Effector CD4-positive, alpha-beta T cell (primary cell): Measurements from ENCODE around the gene MEP1A. TPM values are rescaled to one million over a fixed set of nuclear protein-coding genes. Genes with fewer than 3 reads are reported as not detected.
"Not testable (repeated sequence)": the region's sequence is repeated elsewhere in the genome, so short reads cannot be mapped to it uniquely, and the experiment has no call there.

Experiments used
- DNase-seq: peaks from one replicate; pipeline ENCODE4 v3.0.0-alpha.2; 2020
- total RNA-seq: gene quantifications from one replicate; lab custom pipeline; 2026; lab: John Stamatoyannopoulos, UW

The MEP1A gene, protein sequence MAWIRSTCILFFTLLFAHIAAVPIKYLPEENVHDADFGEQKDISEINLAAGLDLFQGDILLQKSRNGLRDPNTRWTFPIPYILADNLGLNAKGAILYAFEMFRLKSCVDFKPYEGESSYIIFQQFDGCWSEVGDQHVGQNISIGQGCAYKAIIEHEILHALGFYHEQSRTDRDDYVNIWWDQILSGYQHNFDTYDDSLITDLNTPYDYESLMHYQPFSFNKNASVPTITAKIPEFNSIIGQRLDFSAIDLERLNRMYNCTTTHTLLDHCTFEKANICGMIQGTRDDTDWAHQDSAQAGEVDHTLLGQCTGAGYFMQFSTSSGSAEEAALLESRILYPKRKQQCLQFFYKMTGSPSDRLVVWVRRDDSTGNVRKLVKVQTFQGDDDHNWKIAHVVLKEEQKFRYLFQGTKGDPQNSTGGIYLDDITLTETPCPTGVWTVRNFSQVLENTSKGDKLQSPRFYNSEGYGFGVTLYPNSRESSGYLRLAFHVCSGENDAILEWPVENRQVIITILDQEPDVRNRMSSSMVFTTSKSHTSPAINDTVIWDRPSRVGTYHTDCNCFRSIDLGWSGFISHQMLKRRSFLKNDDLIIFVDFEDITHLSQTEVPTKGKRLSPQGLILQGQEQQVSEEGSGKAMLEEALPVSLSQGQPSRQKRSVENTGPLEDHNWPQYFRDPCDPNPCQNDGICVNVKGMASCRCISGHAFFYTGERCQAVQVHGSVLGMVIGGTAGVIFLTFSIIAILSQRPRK
- not detected for total RNA-seq

DNA sequence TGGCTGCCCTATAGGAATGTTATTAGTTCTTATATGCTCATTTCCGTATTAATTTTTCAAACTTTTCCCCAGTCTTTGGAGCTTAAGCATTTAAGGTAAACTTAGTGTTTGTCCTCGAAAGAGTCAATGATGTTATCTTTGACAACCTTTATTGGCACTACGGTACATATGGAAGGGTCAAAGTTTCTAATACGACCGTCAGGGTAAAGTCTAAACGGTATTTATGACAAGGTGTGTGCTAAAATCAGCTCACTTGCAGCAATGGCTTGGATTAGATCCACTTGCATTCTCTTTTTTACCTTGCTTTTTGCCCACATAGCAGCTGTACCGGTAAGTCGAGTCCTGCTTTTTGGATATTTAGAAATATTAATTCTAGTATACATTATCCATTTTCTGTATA lies at the start of gene MEP1A:
TSS of gene MEP1A (plus strand) at position 252 of the 400 bp plus-strand sequence. CDS start at position 262, 10 bp downstream.
- DNase-seq = no peak

DNA sequence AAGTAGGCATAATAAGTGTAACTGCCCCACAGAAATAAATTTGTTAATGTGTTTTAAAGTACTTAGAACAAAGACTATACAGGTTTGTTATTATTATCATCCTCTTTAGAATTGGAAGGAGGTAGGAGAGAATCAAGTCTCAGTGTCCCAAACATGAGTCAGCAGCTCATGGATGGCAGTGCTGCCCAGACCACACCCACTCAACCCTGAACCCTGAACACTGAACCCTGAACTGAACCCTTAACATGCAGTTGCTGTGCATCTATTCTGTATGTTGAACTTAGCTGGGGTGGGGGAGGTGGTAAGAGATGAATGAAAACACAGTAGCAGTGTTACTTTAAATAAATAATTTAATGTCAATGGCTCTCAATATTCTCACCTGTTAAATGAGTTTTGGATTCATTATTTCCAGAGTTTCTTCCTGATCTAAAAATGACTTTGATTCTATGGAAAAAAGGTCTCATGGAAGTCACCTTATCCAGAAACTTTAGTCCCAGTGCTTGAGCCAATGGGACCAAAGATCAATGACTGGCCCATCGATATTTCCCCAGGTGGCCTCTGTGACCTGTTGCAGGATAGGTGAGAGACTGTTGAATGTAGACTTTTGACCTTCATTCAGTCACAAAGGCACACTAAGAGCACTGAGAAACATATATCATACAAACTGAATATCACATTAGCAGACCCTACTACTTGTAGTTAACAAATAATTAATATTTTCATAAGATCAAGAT lies 49.6 kb upstream of the MEP1A start:
- DNase-seq = no peak

DNA sequence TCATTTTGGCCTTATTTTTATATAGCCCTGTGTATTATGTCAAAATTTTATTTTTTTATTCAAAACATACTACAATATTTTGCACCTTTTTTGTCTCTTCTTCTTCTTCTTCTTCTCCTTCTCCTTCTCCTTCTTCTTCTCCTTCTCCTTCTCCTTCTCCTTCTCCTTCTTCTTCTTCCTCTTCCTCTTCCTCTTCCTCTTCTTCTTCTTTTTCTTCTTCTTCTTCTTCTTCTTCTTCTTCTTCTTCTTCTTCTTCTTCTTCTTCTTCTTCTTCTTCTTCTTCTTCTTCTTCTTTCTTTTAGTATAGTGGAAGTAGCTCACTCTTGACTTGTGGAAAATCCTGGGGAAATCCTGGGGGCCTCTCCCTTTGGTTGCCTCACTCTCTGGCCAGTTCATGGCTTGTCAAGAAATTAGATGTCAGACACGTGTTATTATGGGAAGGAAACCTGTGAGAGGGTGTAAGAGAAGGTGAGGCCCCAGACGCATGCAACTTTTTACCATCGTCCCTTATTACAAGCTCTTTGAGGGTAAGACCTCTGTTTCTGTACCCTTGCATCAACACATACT lies 48.9 kb upstream of the MEP1A start:
- not testable (repeated sequence) for DNase-seq

DNA sequence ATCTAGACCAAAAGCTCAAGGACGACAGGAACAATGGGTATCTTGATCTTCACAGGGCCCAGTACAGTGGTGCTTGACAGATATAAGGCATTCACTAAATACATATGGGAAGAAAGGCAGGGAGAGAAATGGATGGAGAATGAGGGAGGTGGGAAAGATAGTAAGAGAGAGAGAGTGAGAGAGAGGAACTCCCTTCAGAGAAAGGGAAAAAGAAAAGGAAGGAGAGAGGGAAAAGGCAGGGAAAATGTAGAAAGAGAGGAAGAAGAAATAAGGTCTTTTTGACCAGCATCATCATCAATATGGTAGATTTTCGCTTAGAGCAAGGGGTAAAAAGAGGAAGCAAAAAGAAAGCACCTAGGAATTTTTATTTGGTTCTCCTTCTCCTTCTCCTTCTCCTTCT lies 47.2 kb upstream of the MEP1A start:
- DNase-seq = no peak

DNA sequence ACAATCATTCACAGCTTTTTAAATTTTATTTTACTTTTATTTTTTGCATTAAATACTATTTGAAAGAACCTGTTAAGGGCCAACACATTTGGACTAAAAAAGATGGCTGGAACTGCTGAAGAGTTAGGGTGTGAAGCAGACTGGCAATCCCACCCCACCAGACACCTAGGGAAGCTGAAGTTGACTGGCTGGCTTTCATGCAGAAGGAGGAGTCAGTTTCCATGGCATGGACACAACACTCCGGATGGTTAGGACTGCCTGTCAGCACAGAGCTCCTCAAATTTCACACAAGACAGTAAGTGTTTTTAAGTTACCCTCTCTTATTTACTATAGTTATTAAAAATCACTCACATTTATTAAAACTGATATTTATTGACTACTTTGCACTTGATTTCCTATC lies 46.5 kb upstream of the MEP1A start, which contains the start of gene ANKRD66:
TSS of gene ANKRD66 (plus strand) at position 238 of the 400 bp plus-strand sequence. CDS start 5,016 bp downstream, outside the sequence.
- DNase-seq = no peak

DNA sequence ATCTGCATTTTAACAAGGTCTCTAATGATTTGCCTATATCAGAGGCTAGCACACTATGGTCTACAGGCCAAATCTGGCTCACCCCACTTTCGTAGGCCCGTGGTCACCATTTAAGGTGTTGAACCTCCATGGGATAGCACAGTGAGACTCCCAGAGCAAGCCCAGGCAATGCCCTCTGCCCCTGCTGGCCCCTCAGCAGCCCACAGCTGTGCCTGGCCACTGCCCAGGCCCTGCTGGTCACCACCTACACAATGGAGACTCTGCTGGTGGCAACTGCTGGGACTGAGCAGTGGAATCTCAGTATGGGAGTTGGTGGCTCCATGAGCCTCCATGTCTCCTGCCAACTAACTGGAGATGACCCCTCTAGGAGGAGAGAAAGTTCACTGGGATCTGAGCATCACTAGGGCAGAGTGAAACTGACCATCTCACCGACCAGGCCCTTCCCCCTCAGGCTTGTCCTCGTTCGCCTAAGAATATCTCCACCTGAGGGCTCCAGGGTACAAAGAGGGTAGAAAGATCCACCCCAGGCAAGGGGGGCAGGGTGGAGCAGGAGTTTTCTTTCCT lies 44.2 kb upstream of the MEP1A start:
- no peak for DNase-seq

DNA sequence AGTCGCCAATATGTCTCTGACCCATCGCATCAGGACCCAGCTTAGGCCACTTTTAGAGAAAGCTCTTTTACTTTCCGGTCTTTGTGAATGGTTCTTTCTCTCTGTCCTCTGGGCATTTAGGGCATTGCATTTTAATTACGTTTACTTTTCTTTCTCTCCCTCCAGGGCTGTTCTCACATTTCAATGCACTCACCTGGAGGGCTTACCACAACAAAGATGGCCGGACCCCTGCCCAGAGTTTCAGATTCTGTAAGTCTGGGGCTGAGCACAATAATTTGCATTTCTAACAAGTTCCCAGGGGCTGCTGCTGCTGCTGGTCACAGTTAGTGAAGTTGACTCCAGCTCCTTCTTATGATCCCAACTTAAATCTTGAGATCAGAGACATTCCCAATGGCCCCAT lies 43.5 kb upstream of the MEP1A start:
- no peak for DNase-seq

DNA sequence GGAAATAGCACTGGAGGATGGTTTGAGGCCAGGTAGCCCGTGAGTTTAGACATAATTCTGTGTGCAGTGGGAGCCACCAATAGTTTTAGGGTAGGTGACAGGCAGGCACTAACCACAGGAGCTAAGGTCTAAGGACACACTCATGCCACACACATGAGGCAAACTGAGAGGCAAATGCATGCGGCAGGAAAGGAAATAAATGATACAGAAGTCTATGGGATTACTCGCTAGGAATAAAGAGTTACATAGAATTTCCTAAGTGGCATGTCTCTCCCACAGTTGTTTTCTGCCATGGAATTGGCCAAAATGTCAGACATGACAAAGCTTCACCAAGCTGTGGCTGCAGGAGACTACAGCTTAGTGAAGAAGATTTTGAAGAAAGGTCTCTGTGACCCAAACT lies 41.5 kb upstream of the MEP1A start:
- no peak for DNase-seq

DNA sequence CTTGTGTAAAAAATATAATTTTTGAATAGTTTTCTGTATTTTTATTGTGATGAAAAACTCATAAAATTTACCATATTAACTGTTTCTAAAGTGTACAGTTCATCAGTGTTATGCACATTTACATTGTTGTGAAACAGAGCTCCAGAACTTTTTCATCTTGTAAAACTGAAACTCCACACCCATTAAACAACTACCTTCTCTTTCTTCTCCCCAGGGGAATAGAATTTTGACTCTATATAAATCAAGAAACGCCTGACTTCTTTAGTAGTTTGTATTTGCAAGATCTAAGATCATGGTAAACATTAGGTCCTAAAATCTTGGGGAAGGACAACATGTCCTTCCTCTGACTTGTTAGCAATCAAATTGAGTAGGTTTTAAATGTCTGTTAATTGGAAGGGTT lies 37.3 kb upstream of the MEP1A start:
- no peak for DNase-seq

DNA sequence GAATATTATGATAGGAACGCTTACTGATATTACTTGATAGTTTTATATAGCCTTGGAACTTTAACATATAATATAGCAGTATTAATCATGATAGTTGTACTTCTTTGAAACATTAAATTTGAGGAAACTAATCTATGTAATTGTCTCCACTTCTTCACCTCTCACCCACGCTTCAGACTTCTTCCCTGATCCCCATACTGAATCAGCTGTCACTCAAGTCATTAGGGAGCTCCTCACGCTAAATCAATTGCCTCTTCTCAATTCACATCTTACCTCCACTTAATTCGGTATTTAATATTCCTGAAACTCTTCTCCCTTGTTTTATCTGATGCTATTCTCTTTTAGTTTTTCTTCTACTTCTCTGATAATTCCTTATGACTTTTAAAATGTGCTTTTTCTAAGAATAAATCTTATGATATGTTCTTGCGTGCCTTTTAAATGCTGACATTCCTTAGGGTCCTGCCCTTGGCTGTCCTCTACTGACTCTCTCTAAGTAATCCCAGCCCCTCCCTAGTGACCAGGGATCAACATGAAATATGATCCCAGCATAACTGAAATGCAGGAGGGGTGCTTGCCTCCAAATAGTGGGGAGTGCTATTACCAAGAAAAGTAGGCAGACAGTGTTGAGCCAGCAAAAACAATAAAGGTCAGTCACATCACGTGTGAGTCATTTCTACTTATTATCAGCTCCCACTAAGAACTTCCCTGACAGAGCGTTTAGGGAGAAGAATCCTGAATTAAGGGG lies 36.5 kb upstream of the MEP1A start:
- DNase-seq = no peak

DNA sequence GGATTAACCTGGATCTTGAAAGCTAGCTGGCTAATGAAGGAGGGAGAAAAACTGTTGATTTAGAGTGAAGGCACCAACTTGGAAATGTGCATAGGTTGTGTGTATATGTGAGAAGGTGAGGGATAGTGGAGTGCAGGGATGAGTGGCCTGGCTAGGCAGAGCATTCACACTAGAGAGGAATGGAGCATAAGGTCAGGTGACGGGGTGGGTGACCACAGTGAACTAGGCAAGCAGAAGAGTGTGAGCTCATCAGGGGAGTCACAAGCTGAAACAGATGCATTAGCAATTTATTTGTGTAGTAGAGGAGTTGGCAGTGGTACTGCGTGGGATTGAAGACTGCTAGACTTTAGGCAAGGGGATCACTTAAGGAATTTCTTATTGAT lies 36.0 kb upstream of the MEP1A start:
- DNase-seq = no peak

DNA sequence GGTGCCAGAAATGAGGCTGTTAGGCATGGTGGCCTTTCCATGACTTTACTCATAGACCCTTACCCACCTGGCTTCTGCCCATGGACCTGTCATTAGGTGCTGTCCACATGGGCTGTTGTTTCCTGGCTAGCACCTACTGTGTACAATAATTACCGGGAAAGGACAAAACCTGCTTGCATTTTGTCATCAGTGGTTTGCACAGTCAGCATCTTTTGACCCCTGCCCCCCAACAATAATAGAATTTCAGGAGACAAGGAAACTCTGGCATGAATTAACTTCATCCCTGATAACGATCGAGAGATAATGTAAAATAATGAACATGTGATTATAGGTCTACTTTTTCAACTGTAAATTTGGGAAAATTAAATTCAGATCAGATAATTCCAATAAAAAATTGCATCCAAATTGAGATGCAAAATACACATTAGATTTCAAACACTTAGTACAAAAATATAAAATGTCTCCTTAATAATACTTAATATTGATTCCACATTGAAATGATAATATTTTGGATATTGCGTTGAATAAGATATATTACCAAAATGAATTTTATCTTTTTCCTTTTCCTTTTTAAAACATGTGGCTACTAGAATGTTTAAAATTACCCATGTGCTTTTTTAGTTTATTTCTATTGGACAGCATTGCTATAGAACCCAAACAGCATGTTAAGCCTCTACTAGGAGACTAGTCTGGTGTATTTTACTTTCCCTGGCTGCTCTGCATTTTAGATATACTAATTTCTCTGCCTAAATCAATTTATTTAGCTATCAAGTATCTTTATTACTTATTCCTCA lies 34.0 kb upstream of the MEP1A start:
- no peak for DNase-seq

DNA sequence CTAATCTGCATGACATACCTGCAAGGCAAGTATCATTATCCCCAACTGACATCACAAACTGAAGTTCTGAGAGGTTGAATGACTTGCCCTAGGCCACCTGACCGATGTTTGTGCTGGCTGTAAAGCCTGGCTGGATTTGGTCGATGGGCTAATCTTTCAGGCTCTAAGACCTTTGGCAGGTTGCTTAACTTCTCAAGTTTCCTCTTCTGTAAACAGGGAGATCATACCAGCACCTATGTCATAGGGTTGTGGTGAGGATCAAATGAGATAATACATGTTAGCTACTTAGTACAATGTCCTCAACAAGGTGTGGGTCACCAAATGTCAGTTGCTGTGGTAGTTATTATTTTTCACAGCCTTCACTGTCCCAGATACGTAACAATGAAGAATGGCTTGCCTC lies 32.3 kb upstream of the MEP1A start:
- DNase-seq = no peak

DNA sequence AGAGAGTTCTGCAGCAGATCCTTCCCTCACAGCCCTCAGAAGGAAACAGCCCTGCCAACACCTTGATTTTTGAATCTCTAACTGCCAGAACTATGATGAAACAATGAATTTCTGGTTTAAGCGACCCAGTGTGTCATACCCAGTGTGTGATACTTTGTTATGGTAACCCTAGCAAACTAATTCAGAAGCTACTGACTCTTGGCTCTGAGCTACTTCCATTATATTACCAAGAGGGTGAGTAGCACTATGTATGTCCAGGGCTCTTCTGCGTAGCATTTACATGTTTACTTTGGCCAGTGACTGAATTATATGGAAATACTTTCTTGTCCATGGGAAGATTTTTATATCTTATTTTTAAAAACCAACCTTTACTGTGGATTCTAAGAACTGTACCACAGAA lies 29.7 kb upstream of the MEP1A start:
- DNase-seq = no peak

DNA sequence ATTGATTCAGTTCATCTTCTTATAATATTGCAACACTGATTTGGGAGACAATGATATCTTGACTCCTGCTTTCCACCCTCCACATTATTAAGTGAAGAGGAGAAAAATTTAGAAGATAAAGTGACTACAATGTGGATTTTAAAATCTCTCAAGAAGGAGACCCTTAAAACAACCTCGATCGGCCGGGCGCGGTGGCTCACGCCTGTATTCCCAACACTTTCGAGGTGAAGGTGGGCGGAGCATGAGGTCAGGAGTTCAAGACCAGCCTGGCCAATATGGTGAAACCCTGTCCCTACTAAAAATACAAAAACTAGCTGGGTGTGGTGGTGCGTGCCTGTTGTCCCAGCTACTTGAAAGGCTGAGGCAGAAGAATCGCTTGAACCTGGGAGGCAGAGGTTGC lies 28.9 kb upstream of the MEP1A start:
- not testable (repeated sequence) for DNase-seq

DNA sequence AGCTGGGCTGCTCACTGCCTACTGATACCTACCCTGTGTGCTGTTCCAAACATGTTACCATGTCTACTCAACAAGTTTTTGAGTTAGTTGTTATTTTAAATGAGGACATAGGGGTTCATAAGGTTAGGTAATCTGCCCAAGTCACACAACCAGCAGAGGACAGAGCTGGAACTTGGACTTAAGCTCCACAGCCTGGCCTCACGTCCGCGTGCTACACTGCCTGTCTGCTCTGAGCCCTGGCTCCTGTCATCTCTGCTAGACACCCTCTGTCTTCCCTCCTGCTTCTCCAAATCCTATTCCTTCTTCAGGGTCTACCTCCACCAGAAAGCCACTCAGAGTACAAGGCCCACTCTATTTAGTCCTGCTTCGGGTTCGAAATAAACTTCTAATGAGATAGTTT lies 28.2 kb upstream of the MEP1A start:
- DNase-seq = no peak

DNA sequence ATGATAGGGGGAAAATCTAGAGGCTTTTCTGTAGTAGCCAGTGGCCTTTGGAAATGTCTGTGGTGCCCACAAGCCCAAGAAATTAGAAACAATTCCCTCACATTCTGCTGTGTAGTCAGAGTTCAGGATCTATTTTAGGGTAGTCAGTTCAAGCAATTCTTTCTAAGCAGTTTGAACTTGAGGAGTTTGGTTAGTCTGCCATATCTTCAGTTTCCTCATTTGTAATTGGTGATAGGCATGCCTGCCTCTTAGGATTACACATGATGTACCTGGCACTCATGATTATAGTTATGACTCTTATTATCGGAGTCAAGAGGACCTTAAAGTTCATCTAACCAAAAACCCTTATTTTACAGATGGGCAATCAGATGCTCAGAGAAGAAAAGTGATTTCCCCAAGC lies 21.2 kb upstream of the MEP1A start:
- DNase-seq = no peak

DNA sequence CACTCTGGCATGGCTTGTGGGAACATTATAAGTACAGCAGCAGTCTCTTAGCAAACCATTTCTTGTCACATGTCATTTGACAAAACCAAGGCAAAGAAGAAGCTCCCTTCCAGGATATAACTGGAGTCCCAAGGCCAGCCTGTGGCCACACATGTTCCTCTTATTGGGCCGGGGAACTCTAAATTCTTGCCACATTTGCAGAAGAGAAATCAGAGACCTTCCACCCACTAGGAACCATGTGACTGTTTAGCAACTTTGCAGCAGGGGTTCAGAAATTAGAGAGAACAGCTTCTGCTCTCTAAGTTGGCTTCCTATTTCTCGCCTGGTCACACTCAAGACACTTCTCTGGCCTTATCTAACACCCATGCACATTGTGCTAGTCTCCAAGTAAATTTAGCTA lies 20.4 kb upstream of the MEP1A start:
- no peak for DNase-seq

DNA sequence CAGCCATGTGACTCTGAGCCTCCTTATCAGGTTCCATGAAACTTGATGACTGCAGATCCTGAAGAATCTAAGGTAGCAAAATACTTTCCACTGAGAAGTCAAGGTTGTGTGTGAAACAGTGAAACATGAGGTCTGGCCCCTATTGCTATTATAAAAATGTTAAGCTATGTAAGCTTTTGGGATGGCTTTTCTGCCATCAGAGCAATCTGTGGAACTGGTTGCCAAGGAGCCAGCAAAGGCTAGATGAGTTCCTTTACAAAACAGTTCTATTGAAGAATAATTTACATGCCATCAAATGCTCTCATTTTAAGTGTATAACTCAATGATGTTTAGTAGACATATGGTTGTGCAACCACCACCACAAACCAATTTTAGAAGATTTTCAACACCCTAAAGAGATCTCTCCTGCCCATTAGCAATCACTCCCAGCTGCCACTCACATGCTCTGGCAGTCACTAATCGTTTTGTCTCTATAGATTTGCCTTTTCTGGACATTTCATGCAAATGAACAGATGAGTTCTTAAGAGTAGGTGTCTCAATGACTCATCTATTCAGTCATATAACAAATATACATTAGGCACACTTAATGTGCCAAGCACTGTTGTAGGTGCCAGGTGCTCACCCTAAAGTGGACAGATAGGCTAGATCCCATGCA lies 19.9 kb upstream of the MEP1A start:
- no peak for DNase-seq

DNA sequence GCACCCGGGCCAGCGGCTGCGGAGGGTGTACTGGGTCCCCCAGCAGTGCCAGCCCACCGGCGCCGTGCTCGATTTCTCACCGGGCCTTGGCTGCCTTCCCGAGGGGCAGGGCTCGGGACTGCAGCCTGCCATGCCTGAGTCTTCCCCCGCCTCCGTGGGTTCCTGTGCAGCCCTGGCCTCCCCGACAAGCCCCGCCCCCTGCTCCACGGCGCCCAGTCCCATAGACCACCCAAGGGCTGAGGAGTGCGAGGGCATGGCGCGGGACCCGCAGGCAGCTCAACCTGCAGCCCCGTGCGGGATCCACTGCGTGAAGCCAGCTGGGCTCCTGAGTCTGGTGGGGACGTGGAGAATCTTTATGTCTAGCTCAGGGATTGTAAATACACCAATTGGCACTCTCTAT lies 18.5 kb upstream of the MEP1A start:
- DNase-seq = not testable (repeated sequence)
